Embryonic facial prominence (tissue), 1 donor: ENCODE measurements around the gene TUBGCP2.

ENCODE experiments used
- DNase-seq: peaks from one replicate; pipeline ENCODE4 v3.0.0-alpha.2; 2016; ENCODE audit errors: extremely low spot score

Gene TUBGCP2

GRCh38 chr10:133308421-133309099, at the start of gene TUBGCP2, which contains the start of gene ZNF511:
TSS of gene TUBGCP2 (minus strand) at chr10:133308872. CDS start at chr10:133302941, 5,931 bp downstream.
TSS of gene ZNF511 (plus strand) at chr10:133308914. CDS start at chr10:133308944, 30 bp downstream.
- peak; percentile 59 for DNase-seq

GRCh38 chr10:133357285-133358161, 48.9 kb upstream of the TUBGCP2 start, which contains the start of gene FUOM:
TSS of gene FUOM (minus strand) at chr10:133358019. CDS start at chr10:133358007, 12 bp downstream.
- DNase-seq, result no peak

- DNase-seq, result no peak
Observed at GRCh38 chr10:133356549-133357284, 48.0 kb upstream of the TUBGCP2 start.

- no peak for DNase-seq
Observed at GRCh38 chr10:133355991-133356390, 47.3 kb upstream of the TUBGCP2 start.

- no peak for DNase-seq
Observed at GRCh38 chr10:133355266-133355665, 46.6 kb upstream of the TUBGCP2 start.

- no peak for DNase-seq
Observed at GRCh38 chr10:133354672-133355240, 46.1 kb upstream of the TUBGCP2 start.

GRCh38 chr10:133353988-133354605, 45.4 kb upstream of the TUBGCP2 start:
- DNase-seq, result no peak

- no peak for DNase-seq
Observed at GRCh38 chr10:133353202-133353959, 44.7 kb upstream of the TUBGCP2 start.

GRCh38 chr10:133351408-133352318, 43.0 kb upstream of the TUBGCP2 start:
- no peak for DNase-seq

GRCh38 chr10:133350950-133351329, 42.3 kb upstream of the TUBGCP2 start:
- no peak for DNase-seq

GRCh38 chr10:133350283-133350949, 41.7 kb upstream of the TUBGCP2 start:
- DNase-seq, result no peak

- DNase-seq, result no peak
Observed at GRCh38 chr10:133349577-133350011, 40.9 kb upstream of the TUBGCP2 start.

- DNase-seq, result no peak
Observed at GRCh38 chr10:133349160-133349568, 40.5 kb upstream of the TUBGCP2 start.

GRCh38 chr10:133347710-133348517, 39.2 kb upstream of the TUBGCP2 start:
- no peak for DNase-seq

GRCh38 chr10:133346413-133346812, 37.7 kb upstream of the TUBGCP2 start:
- DNase-seq, result no peak

GRCh38 chr10:133344236-133344635, 35.6 kb upstream of the TUBGCP2 start:
- no peak for DNase-seq

GRCh38 chr10:133343558-133343957, 34.9 kb upstream of the TUBGCP2 start:
- no peak for DNase-seq

- DNase-seq, result no peak
Observed at GRCh38 chr10:133342942-133343341, 34.3 kb upstream of the TUBGCP2 start.
